Measurements from ENCODE around the gene NUDT1.

NUDT1 gene

GRCh38 chr7:2253525-2254244 is 11.7 kb downstream of the NUDT1 start:
- TF ChIP-seq CTCF (IDR thresholded peaks at IDR 0.05; ENCODE audit: insufficient read depth, low read length, poor library complexity, severe bottlenecking), result no peak
- peaks cover 41% of the 10 kb centered on the region for H3K36me3 ChIP-seq (ENCODE audit: control insufficient read depth, insufficient read depth, low read length)
- H3K27me3 ChIP-seq (replicated peaks; ENCODE audit: control insufficient read depth, insufficient read depth, low read length), result no peaks in the 10 kb centered on the region
- DNase-seq (ENCODE audit: extremely low read depth, insufficient read length), result no peak
- no peak overlapping the region for H3K4me3 ChIP-seq (replicated peaks; ENCODE audit: low read depth, low read length)

- H3K4me3 ChIP-seq (replicated peaks; ENCODE audit: low read depth, low read length), result no peak overlapping the region
- DNase-seq (ENCODE audit: extremely low read depth, insufficient read length), result no peak
- H3K27me3 ChIP-seq (replicated peaks; ENCODE audit: control insufficient read depth, insufficient read depth, low read length), result no peaks in the 10 kb centered on the region
- H3K36me3 ChIP-seq (ENCODE audit: control insufficient read depth, insufficient read depth, low read length), result peaks cover 43% of the 10 kb centered on the region
- TF ChIP-seq CTCF (IDR thresholded peaks at IDR 0.05; ENCODE audit: insufficient read depth, low read length, poor library complexity, severe bottlenecking), result no peak
These were observed 12.6 kb downstream of the NUDT1 start for GRCh38 chr7:2254429-2255144.

GRCh38 chr7:2255145-2256139 is 13.4 kb downstream of the NUDT1 start:
- DNase-seq (ENCODE audit: extremely low read depth, insufficient read length), result no peak
- peaks cover 45% of the 10 kb centered on the region for H3K36me3 ChIP-seq (ENCODE audit: control insufficient read depth, insufficient read depth, low read length)

GRCh38 chr7:2256306-2257045 is 14.4 kb downstream of the NUDT1 start:
- no peak for TF ChIP-seq CTCF (IDR thresholded peaks at IDR 0.05; ENCODE audit: insufficient read depth, low read length, poor library complexity, severe bottlenecking)
- no peak overlapping the region for H3K4me3 ChIP-seq (replicated peaks; ENCODE audit: low read depth, low read length)
- DNase-seq (ENCODE audit: extremely low read depth, insufficient read length), result no peak
- peaks cover 43% of the 10 kb centered on the region for H3K36me3 ChIP-seq (ENCODE audit: control insufficient read depth, insufficient read depth, low read length)
- H3K27me3 ChIP-seq (replicated peaks; ENCODE audit: control insufficient read depth, insufficient read depth, low read length), result no peaks in the 10 kb centered on the region

More at GRCh38 chr7:2255145-2256139, 13.4 kb downstream of the NUDT1 start:
- TF ChIP-seq CTCF (IDR thresholded peaks at IDR 0.05; ENCODE audit: insufficient read depth, low read length, poor library complexity, severe bottlenecking), result no peak
- Histone ChIP-seq H3K4me3 (replicated peaks; ENCODE audit: low read depth, low read length) (no peak overlapping the region), H3K27me3 (replicated peaks; ENCODE audit: control insufficient read depth, insufficient read depth, low read length) (no peaks in the 10 kb centered on the region)

- Histone ChIP-seq H3K36me3 (ENCODE audit: control insufficient read depth, insufficient read depth, low read length) (peaks cover 43% of the 10 kb centered on the region), H3K4me3 (replicated peaks; ENCODE audit: low read depth, low read length) (no peak overlapping the region), H3K27me3 (replicated peaks; ENCODE audit: control insufficient read depth, insufficient read depth, low read length) (no peaks in the 10 kb centered on the region)
- TF ChIP-seq CTCF (IDR thresholded peaks at IDR 0.05; ENCODE audit: insufficient read depth, low read length, poor library complexity, severe bottlenecking), result no peak
- no peak for DNase-seq (ENCODE audit: extremely low read depth, insufficient read length)
These were observed 15.1 kb downstream of the NUDT1 start for GRCh38 chr7:2257046-2257551.
